OCI-LY7 (cell line): ENCODE data around the gene BHLHA9. TPM values are rescaled to one million over a fixed set of nuclear protein-coding genes. Genes with fewer than 3 reads are reported as not detected.

Experiments used
- BruUV-seq: library from RNA; stranded (reverse); fragments of 400-500 nt; replicated peaks from 2 replicates; lab custom pipeline; 2021; lab: Mats Ljungman, UMichigan
- CTCF ChIA-PET: fragments of 300-600 bp; sonication (Branson Sonifier 250); formaldehyde crosslinking; loops from one replicate; lab custom pipeline; 2022; ENCODE audit warnings: antibody characterized with exemption; ENCODE audit not compliant: unreplicated experiment; lab: Charles Lee
- POLR2A ChIA-PET: fragments of 300-600 bp; sonication (Branson Sonifier 250); formaldehyde crosslinking; loops from one replicate; lab custom pipeline; 2022; ENCODE audit warnings: antibody characterized with exemption; lab: Charles Lee
- DNase-seq: peaks from one replicate; pipeline ENCODE4 v3.0.0-alpha.2; 2015; ENCODE audit warnings: low spot score
- H2AFZ ChIP-seq: fragments of 200-600 bp; sonication (generic), shearing (Covaris generic); 2 replicates; pipeline ENCODE4 v1.6.1; 2014; ENCODE audit warnings: mild to moderate bottlenecking, antibody characterized with exemption, low read length, moderate library complexity
- H3K27ac ChIP-seq: fragments of 200-600 bp; sonication (generic); 2 replicates; pipeline ENCODE4 v1.5.1; 2014; ENCODE audit warnings: mixed run types, low read depth, mild to moderate bottlenecking, moderate library complexity, low read length, inconsistent platforms; ENCODE audit not compliant: poor library complexity, severe bottlenecking
- H3K36me3 ChIP-seq: fragments of 200-600 bp; sonication (generic); 2 replicates; pipeline ENCODE4 v1.6.1; 2014; ENCODE audit warnings: mild to moderate bottlenecking, antibody characterized with exemption, low read length, moderate library complexity, mixed read lengths; ENCODE audit not compliant: insufficient read depth
- H3K4me1 ChIP-seq: fragments of 200-600 bp; sonication (generic); 2 replicates; pipeline ENCODE4 v1.5.1; 2014; ENCODE audit warnings: mild to moderate bottlenecking, low read length; ENCODE audit not compliant: insufficient read depth, poor library complexity, severe bottlenecking
- H3K4me2 ChIP-seq: fragments of 200-600 bp; sonication (generic); 2 replicates; pipeline ENCODE4 v1.6.1; 2014; ENCODE audit warnings: mild to moderate bottlenecking, low read length
- H3K4me3 ChIP-seq: fragments of 200-600 bp; sonication (generic); 2 replicates; pipeline ENCODE4 v1.5.1; 2014; ENCODE audit warnings: mild to moderate bottlenecking, low read depth, low read length; ENCODE audit not compliant: poor library complexity, severe bottlenecking
- H3K79me2 ChIP-seq: fragments of 200-600 bp; sonication (generic); 2 replicates; pipeline ENCODE4 v1.6.1; 2016; ENCODE audit warnings: low read depth, mild to moderate bottlenecking, low read length, moderate library complexity, mixed read lengths; ENCODE audit not compliant: insufficient read depth
- H3K9me2 ChIP-seq: fragments of 200-600 bp; sonication (generic); 2 replicates; pipeline ENCODE4 v1.6.1; 2016; ENCODE audit warnings: mild to moderate bottlenecking, low read length, mixed read lengths; ENCODE audit not compliant: insufficient read depth
- H3K9me3 ChIP-seq: fragments of 200-600 bp; sonication (generic); 2 replicates; pipeline ENCODE4 v1.6.1; 2014; ENCODE audit warnings: mild to moderate bottlenecking, mixed run types, low read length, mixed read lengths
- H4K20me1 ChIP-seq: fragments of 200-600 bp; sonication (generic); 2 replicates; pipeline ENCODE4 v1.6.1; 2014; ENCODE audit warnings: mild to moderate bottlenecking, antibody characterized with exemption, low read length, moderate library complexity, mixed read lengths; ENCODE audit not compliant: insufficient read depth
- EZH2phosphoT487 ChIP-seq: fragments of 200-600 bp; sonication (generic); IDR thresholded peaks from 2 replicates; pipeline ENCODE4 v1.6.1; 2018; ENCODE audit warnings: low read depth, borderline replicate concordance, mild to moderate bottlenecking, mixed run types, antibody characterized with exemption, low read length, moderate library complexity, mixed read lengths
- intact Hi-C: fragments of 100-400 bp; cut with micrococcal nuclease; formaldehyde crosslinking; loops from one replicate; pipeline ENCODE4 v1.10.0; 2022; ENCODE audit not compliant: unreplicated experiment
- total RNA-seq, 2 experiments: library from RNA; depleted of rRNA in 1 of 2; stranded (reverse); fragments of >200 nt in 1 of 2; shearing (Covaris generic) in 1 of 2; gene quantifications; 2 replicates each; pipeline ENCODE4 v1.2.3, GENCODE V29; 2014 to 2022
- TF ChIP-seq, protein P1 (sequence below): fragments of 200-600 bp; sonication (generic); conservative IDR thresholded peaks from 2 replicates; pipeline ENCODE4 v1.5.1; 2014; ENCODE audit warnings: mild to moderate bottlenecking, antibody characterized with exemption, low read length, moderate library complexity, mixed read lengths

Gene BHLHA9
- total RNA-seq, 2 experiments from 2014 or later: not detected

DNA sequence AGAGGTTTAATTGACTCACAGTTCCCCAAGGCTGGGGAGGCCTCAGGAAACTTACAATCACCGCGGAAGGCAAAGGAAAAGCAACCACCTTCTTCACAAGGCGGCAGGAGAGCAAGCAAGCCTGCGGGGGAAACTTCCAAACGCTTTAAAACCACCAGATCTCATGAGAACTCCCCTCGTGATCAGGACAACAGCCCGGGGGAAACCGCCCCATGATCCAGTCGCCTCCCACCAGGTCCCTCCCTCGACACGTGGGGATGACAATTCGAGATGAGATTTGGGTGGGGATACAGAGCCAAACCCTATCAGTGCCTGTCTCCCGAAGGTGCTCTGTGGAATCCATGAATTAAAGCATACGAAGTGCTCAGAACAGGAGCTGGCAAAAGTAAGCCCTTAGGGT lies 46.6 kb upstream of the BHLHA9 start:
- Histone ChIP-seq H3K79me2 (peaks cover 94% of the 10 kb centered on the region), H3K9me3 (no peaks in the 10 kb centered on the region), H3K4me2 (no peak overlapping the region; the same call in 1 of the 2 replicates), H3K4me1 (peaks cover 68% of the 10 kb centered on the region), H3K27ac (no peak overlapping the region), H3K9me2 (no peaks in the 10 kb centered on the region), H3K36me3 (peaks cover 62% of the 10 kb centered on the region), H4K20me1 (peaks cover 24% of the 10 kb centered on the region; the same call in 1 of the 2 replicates), H3K4me3 (no peak overlapping the region), H2AFZ (no peak overlapping the region)
- intact Hi-C loops: no loop called here
- no peak for TF ChIP-seq EZH2phosphoT487
- TF ChIP-seq, protein P1, sequence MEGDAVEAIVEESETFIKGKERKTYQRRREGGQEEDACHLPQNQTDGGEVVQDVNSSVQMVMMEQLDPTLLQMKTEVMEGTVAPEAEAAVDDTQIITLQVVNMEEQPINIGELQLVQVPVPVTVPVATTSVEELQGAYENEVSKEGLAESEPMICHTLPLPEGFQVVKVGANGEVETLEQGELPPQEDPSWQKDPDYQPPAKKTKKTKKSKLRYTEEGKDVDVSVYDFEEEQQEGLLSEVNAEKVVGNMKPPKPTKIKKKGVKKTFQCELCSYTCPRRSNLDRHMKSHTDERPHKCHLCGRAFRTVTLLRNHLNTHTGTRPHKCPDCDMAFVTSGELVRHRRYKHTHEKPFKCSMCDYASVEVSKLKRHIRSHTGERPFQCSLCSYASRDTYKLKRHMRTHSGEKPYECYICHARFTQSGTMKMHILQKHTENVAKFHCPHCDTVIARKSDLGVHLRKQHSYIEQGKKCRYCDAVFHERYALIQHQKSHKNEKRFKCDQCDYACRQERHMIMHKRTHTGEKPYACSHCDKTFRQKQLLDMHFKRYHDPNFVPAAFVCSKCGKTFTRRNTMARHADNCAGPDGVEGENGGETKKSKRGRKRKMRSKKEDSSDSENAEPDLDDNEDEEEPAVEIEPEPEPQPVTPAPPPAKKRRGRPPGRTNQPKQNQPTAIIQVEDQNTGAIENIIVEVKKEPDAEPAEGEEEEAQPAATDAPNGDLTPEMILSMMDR: no peak
- CTCF ChIA-PET: no interaction called here
- no peak for DNase-seq
- BruUV-seq: no TSS peak
- POLR2A ChIA-PET: no interaction called here

DNA sequence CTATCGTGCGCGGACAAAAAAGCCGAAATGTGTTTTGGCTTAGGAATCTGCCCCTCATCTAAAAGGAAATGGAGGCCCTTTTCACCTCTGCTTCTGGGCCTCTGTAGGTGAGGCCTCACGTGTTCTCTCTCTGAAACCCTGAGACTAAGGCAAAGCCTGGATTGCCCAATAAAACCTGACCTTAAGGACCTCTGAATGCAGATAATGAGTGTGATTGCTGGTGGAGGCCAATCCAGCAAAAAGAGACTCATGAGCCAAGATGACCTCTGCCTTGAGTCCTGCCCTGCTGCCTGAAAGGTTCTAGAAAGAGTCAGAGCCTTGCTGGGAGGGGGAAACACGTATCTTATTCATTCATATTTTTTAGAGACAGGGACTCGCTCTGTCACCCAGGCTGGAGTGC lies 45.9 kb upstream of the BHLHA9 start:
- peaks cover 24% of the 10 kb centered on the region; the same call in 1 of the 2 replicates for H4K20me1 ChIP-seq
- peak overlapping the region; percentile 18; the same call in 1 of the 2 replicates for H3K4me2 ChIP-seq
- POLR2A ChIA-PET: no interaction called here
- no TSS peak for BruUV-seq
- CTCF ChIA-PET: no interaction called here
- H3K79me2 ChIP-seq: peaks cover 88% of the 10 kb centered on the region
- TF ChIP-seq, protein P1: no peak
- TF ChIP-seq EZH2phosphoT487: no peak
- H3K9me2 ChIP-seq: no peaks in the 10 kb centered on the region
- H3K9me3 ChIP-seq: no peaks in the 10 kb centered on the region
- peaks cover 62% of the 10 kb centered on the region for H3K4me1 ChIP-seq
- peaks cover 57% of the 10 kb centered on the region for H3K36me3 ChIP-seq
- H2AFZ ChIP-seq: no peak overlapping the region
- peak overlapping the region; percentile 19 for H3K27ac ChIP-seq
- no peak overlapping the region for H3K4me3 ChIP-seq
- no peak for DNase-seq
- intact Hi-C loops: no loop called here

DNA sequence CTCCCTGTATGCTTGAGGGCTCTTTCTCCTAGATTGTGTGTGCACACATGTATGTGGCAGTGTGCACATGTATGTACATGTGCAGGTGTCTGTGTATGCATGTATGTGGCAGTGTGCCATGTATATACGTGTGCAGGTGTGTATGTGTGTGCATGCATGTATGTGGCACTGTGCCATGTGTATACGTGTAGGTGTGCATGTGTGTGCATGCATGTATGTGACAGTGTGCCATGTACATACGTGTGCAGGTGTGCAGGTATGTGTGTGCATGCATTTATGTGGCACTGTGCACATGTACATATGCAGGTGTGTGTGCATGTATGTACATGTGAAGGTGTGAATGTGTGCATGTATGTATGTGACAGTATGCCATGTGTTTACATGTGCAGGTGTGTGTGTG lies 43.9 kb upstream of the BHLHA9 start:
- Histone ChIP-seq H3K27ac (no peak overlapping the region), H3K4me1 (peaks cover 47% of the 10 kb centered on the region), H3K4me3 (peak overlapping the region; percentile 88), H2AFZ (no peak overlapping the region), H3K9me3 (no peaks in the 10 kb centered on the region), H3K79me2 (peaks cover 70% of the 10 kb centered on the region), H4K20me1 (peaks cover 24% of the 10 kb centered on the region; the same call in 1 of the 2 replicates), H3K9me2 (no peaks in the 10 kb centered on the region), H3K4me2 (peak overlapping the region; percentile 98), H3K36me3 (peaks cover 54% of the 10 kb centered on the region)
- no TSS peak for BruUV-seq
- POLR2A ChIA-PET: interaction anchor here (5.0 kb wide), 1 partner anchor 27 kb away, joined by 57 read pairs; no protein-coding TSS in a partner anchor
- CTCF ChIA-PET: no interaction called here
- TF ChIP-seq EZH2phosphoT487: no peak
- TF ChIP-seq, protein P1: no peak
- intact Hi-C loops: no loop called here
- no peak for DNase-seq
